Caco-2 (cell line): ENCODE results near the gene RFX5. TPM values are rescaled to one million over a fixed set of nuclear protein-coding genes. Genes with fewer than 3 reads are reported as not detected.
"Not testable (repeated sequence)": the region's sequence is repeated elsewhere in the genome, so short reads cannot be mapped to it uniquely, and the experiment has no call there.

Experiments
- Bru-seq: library from RNA; stranded (reverse); fragments of 400-500 nt; gene quantifications from one replicate; lab custom pipeline; 2021; lab: Mats Ljungman, UMichigan
- BruChase-seq, 2 experiments: library from RNA; stranded (reverse); fragments of 400-500 nt; gene quantifications; one replicate each; lab custom pipeline; 2021; lab: Mats Ljungman, UMichigan
- BruUV-seq: library from RNA; stranded (reverse); fragments of 400-500 nt; replicated peaks from 2 replicates; lab custom pipeline; 2021; lab: Mats Ljungman, UMichigan
- CTCF ChIA-PET: fragments of 300-600 bp; sonication (Branson Sonifier 250); formaldehyde crosslinking; loops from one replicate; lab custom pipeline; 2022; ENCODE audit warnings: antibody characterized with exemption; lab: Charles Lee
- POLR2A ChIA-PET: fragments of 300-600 bp; sonication (Branson Sonifier 250); formaldehyde crosslinking; loops from one replicate; lab custom pipeline; 2022; ENCODE audit warnings: antibody characterized with exemption; lab: Charles Lee
- DNase-seq, 2 experiments: peaks; one replicate each; pipeline versions ENCODE4 v3.0.0 to v3.0.0-alpha.2; 2020 to 2022
- H3K27me3 ChIP-seq: replicated peaks from 2 replicates; pipeline ENCODE4 v1.6.0; 2011; ENCODE audit warnings: low read length; ENCODE audit not compliant: control insufficient read depth, insufficient read depth
- H3K36me3 ChIP-seq: 2 replicates; pipeline ENCODE4 v1.5.1; 2011; ENCODE audit warnings: low read length; ENCODE audit not compliant: control insufficient read depth, insufficient read depth
- H3K4me1 ChIP-seq: fragments of 250-450 bp; sonication (Bioruptor Pico); 2 replicates; pipeline ENCODE4 v1.5.1; 2020; ENCODE audit warnings: mild to moderate bottlenecking
- H3K4me3 ChIP-seq: 2 replicates; pipeline ENCODE4 v1.5.1; 2011; ENCODE audit warnings: low read depth, mild to moderate bottlenecking, control low read depth, low read length
- H3K9me3 ChIP-seq: fragments of 250-450 bp; sonication (Bioruptor Pico); 2 replicates; pipeline ENCODE4 v1.5.1; 2020; ENCODE audit warnings: mild to moderate bottlenecking, moderate library complexity
- H3K27ac Mint-ChIP-seq: one replicate; pipeline ENCODE4 v1.8.0; 2022; ENCODE audit warnings: mixed read lengths; ENCODE audit not compliant: unreplicated experiment
- H3K27me3 Mint-ChIP-seq: one replicate; pipeline ENCODE4 v1.8.0; 2022; ENCODE audit warnings: mixed read lengths; ENCODE audit not compliant: insufficient read depth, unreplicated experiment
- H3K36me3 Mint-ChIP-seq: one replicate; pipeline ENCODE4 v1.8.0; 2022; ENCODE audit warnings: mild to moderate bottlenecking, mixed read lengths; ENCODE audit not compliant: insufficient read depth, unreplicated experiment
- H3K4me1 Mint-ChIP-seq: one replicate; pipeline ENCODE4 v1.8.0; 2022; ENCODE audit warnings: low read depth, mixed read lengths; ENCODE audit not compliant: unreplicated experiment
- H3K4me3 Mint-ChIP-seq: one replicate; pipeline ENCODE4 v1.8.0; 2022; ENCODE audit warnings: mild to moderate bottlenecking, moderate library complexity, mixed read lengths; ENCODE audit not compliant: unreplicated experiment
- H3K9me3 Mint-ChIP-seq: one replicate; pipeline ENCODE4 v1.8.0; 2022; ENCODE audit warnings: mixed read lengths; ENCODE audit not compliant: unreplicated experiment
- intact Hi-C: fragments of 100-400 bp; cut with micrococcal nuclease; formaldehyde crosslinking; loops from one replicate; pipeline ENCODE4 v1.10.0; 2022; ENCODE audit not compliant: unreplicated experiment
- long read RNA-seq: library from polyadenylated mRNA; stranded (forward); transcript quantifications from one replicate; pipeline ENCODE4 v2.0.0, GENCODE V29; 2022
- total RNA-seq: library from RNA; stranded (reverse); gene quantifications from 2 replicates; pipeline ENCODE4 v1.2.3, GENCODE V29; 2022
- TF ChIP-seq, protein P1 (sequence below), 2 experiments: fragments of 200-600 bp in 1 of 2; IDR thresholded peaks; 1 replicate in 1 of 2; 2 replicates in 1 of 2; pipeline versions ENCODE4 v1.5.1 to v1.8.0; 2011 to 2022; ENCODE audit warnings: antibody characterized with exemption in 1 of 2, control low read depth in 1 of 2, inconsistent platforms in 1 of 2, low read depth in 1 of 2, low read length in 1 of 2, mild to moderate bottlenecking in 1 of 2, moderate library complexity in 1 of 2; ENCODE audit not compliant: insufficient read depth in 1 of 2, severe bottlenecking in 1 of 2, unreplicated experiment in 1 of 2

The RFX5 gene
- total RNA-seq, result 23.3 and 25.0 TPM in 2 replicates
- percentile 69 among the genes with signal in this experiment for Bru-seq, nascent RNA
- percentile 76 among the genes with signal in this experiment for BruChase-seq, experiment 1, labeled RNA remaining after a 2-hour chase
- percentile 79 among the genes with signal in this experiment for BruChase-seq, experiment 2, labeled RNA remaining after a 6-hour chase
- long read RNA-seq, transcript RFX5-215 (11 exons, 2,355 nt), result major isoform, 10 of 20 reads
- long read RNA-seq, partial matches to known transcripts, result 2 of 20 reads
- long read RNA-seq, other reads (novel, unspliced or antisense), result 6 of 20 reads

GRCh38 chr1:151346769-151347522, at the start of gene RFX5:
TSS of gene RFX5 (minus strand) at chr1:151347252. CDS start at chr1:151346320, 932 bp downstream.
- CTCF ChIA-PET, result interaction anchor here (0.8 kb wide), 1 partner anchor 46 kb away, joined by 5 read pairs; no protein-coding TSS in a partner anchor
- intact Hi-C loops, result loop anchor here (5.0 to 10.0 kb wide), 2 partner anchors 48 to 65 kb away; partner anchors contain the start of genes PSMB4 and ZNF687

DNA sequence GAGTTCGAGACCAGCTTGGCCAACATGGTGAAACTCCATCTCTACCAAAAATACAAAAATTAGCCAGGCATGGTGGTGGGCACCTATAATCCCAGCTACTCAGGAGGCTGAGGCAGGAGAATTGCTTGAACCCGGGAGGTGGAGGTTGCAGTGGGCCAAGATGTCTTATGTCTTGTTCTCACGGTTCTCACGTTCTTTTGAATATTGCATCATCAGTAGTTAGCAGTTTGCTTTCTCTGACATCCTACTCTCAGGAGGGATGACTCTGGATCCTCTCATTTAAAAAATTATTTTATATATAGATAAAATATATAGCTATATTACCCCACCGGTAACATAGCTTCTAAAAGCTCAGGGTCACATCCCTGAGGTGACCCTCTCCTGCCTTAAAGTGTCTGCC, 49.2 kb upstream of the RFX5 start:
- H3K4me3 ChIP-seq, H3K36me3 ChIP-seq, DNase-seq, H3K4me3 Mint-ChIP-seq, BruUV-seq, H3K27me3 ChIP-seq, CTCF ChIA-PET, H3K27me3 Mint-ChIP-seq, H3K9me3 ChIP-seq, H3K27ac Mint-ChIP-seq, H3K4me1 ChIP-seq, POLR2A ChIA-PET: not testable (repeated sequence)
- peaks cover 25% of the 10 kb centered on the region for H3K36me3 Mint-ChIP-seq
- intact Hi-C loops, result loop anchor here (10.0 kb wide), 1 partner anchor 51 kb away; the partner anchor contains the start of gene RFX5
- peaks cover 10% of the 10 kb centered on the region for H3K9me3 Mint-ChIP-seq
- H3K4me1 Mint-ChIP-seq, result peaks cover 13% of the 10 kb centered on the region

More at GRCh38 chr1:151346769-151347522, at the start of gene RFX5:
- peak within 1 kb of the TSS; percentile 45 for H3K4me3 ChIP-seq
- H3K4me1 ChIP-seq, result peaks cover 6% of the 10 kb centered on the region; the same call in 1 of the 2 replicates
- H3K36me3 Mint-ChIP-seq, result peaks cover 14% of the 10 kb centered on the region
- H3K9me3 Mint-ChIP-seq, result peaks cover 10% of the 10 kb centered on the region
- peaks cover 14% of the 10 kb centered on the region for H3K9me3 ChIP-seq
- peak; percentile 94 to 96 for DNase-seq
- H3K27me3 Mint-ChIP-seq, result no peaks in the 10 kb centered on the region
- TF ChIP-seq, protein P1, sequence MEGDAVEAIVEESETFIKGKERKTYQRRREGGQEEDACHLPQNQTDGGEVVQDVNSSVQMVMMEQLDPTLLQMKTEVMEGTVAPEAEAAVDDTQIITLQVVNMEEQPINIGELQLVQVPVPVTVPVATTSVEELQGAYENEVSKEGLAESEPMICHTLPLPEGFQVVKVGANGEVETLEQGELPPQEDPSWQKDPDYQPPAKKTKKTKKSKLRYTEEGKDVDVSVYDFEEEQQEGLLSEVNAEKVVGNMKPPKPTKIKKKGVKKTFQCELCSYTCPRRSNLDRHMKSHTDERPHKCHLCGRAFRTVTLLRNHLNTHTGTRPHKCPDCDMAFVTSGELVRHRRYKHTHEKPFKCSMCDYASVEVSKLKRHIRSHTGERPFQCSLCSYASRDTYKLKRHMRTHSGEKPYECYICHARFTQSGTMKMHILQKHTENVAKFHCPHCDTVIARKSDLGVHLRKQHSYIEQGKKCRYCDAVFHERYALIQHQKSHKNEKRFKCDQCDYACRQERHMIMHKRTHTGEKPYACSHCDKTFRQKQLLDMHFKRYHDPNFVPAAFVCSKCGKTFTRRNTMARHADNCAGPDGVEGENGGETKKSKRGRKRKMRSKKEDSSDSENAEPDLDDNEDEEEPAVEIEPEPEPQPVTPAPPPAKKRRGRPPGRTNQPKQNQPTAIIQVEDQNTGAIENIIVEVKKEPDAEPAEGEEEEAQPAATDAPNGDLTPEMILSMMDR (IDR thresholded peaks at IDR 0.05; ENCODE audit: insufficient read depth in 1 of 2, low read depth in 1 of 2, low read length in 1 of 2, severe bottlenecking in 1 of 2, unreplicated experiment in 1 of 2), result no peak
- peaks cover 18% of the 10 kb centered on the region for H3K4me1 Mint-ChIP-seq
- no TSS peak for BruUV-seq
- no peaks in the 10 kb centered on the region for H3K36me3 ChIP-seq
- peak within 1 kb of the TSS; percentile 93 for H3K4me3 Mint-ChIP-seq
- H3K27me3 ChIP-seq, result no peaks in the 10 kb centered on the region
- POLR2A ChIA-PET, result interaction anchor here (0.6 to 1.0 kb wide), 2 partner anchors 20 to 66 kb away, joined by 3 to 4 read pairs; partner anchors contain the start of gene PI4KB
- H3K27ac Mint-ChIP-seq, result peak within 1 kb of the TSS; percentile 95

- H3K27me3 Mint-ChIP-seq, result no peaks in the 10 kb centered on the region
- H3K4me3 Mint-ChIP-seq, result no peak overlapping the region
- Histone ChIP-seq H3K27me3 (no peaks in the 10 kb centered on the region), H3K4me1 (no peaks in the 10 kb centered on the region), H3K9me3 (peaks cover 6% of the 10 kb centered on the region; the same call in 1 of the 2 replicates), H3K4me3 (no peak overlapping the region), H3K36me3 (no peaks in the 10 kb centered on the region)
- H3K36me3 Mint-ChIP-seq, result no peaks in the 10 kb centered on the region
- H3K9me3 Mint-ChIP-seq, result peaks cover 10% of the 10 kb centered on the region
- no peaks in the 10 kb centered on the region for H3K4me1 Mint-ChIP-seq
- intact Hi-C loops, result loop anchor here (10.0 kb wide), 1 partner anchor 49 kb away; the partner anchor contains the start of gene RFX5
- BruUV-seq, result no TSS peak
- TF ChIP-seq, protein P1 (IDR thresholded peaks at IDR 0.05; ENCODE audit: insufficient read depth in 1 of 2, low read depth in 1 of 2, low read length in 1 of 2, severe bottlenecking in 1 of 2, unreplicated experiment in 1 of 2), result no peak
- no peak for DNase-seq
- POLR2A ChIA-PET, result no interaction called here
- H3K27ac Mint-ChIP-seq, result no peak overlapping the region
- CTCF ChIA-PET, result no interaction called here
These were observed 46.5 kb upstream of the RFX5 start for GRCh38 chr1:151393583-151393982.
